Measurements from ENCODE around the gene ENTPD2.

DNA sequence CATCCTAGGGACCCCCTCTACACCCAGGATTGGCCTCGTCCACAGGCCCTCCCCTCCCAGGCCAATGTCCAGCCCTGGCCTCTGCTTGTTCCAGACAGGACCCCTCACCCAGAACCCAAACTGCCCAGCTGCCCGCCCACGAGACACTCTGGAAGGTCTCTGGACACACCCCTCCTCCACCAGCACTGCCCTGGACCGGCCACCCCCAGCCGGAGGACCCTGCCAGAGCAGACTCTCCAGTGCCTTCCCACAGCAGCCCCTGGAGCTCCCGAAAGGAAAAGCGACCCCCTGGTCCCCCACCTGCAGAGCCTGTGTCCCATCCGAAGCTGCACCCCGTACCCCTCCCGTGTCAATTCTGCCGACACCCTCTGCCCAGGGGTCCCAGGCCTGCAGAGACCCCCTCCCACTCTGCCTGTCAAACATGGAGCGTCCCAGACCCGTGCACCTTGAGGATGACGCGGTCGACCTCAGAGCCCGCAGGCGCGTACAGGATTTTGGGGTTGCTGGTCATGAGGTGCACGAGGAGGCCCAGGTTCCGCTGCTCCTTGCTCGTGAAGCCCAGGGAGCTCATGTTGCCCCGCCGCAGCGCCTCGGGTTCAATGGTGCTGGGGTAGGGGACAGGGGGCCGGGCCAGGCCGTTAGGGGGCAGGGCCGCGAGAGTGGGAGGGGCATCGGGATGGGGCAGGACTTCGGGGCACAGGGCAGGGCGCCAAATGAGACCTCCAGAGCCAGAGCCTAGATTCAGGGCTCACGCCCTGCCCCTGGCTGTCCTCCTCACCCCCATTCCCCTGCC lies 33.8 kb downstream of the ENTPD2 start:
- TF ChIP-seq, protein P1, sequence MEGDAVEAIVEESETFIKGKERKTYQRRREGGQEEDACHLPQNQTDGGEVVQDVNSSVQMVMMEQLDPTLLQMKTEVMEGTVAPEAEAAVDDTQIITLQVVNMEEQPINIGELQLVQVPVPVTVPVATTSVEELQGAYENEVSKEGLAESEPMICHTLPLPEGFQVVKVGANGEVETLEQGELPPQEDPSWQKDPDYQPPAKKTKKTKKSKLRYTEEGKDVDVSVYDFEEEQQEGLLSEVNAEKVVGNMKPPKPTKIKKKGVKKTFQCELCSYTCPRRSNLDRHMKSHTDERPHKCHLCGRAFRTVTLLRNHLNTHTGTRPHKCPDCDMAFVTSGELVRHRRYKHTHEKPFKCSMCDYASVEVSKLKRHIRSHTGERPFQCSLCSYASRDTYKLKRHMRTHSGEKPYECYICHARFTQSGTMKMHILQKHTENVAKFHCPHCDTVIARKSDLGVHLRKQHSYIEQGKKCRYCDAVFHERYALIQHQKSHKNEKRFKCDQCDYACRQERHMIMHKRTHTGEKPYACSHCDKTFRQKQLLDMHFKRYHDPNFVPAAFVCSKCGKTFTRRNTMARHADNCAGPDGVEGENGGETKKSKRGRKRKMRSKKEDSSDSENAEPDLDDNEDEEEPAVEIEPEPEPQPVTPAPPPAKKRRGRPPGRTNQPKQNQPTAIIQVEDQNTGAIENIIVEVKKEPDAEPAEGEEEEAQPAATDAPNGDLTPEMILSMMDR (IDR thresholded peaks at IDR 0.05) = no peak
- TF ChIP-seq POLR2A (IDR thresholded peaks at IDR 0.05) = no peak
